GM12872 (cell line): ENCODE results near the gene GBGT1.
A peak's percentile ranks its signal among the peaks of the same experiment; 100 is the strongest.

Source experiments
- TF ChIP-seq, protein P1 (sequence below): IDR thresholded peaks from 3 replicates; pipeline ENCODE4 v1.5.1; 2011; ENCODE audit warnings: low read depth, mild to moderate bottlenecking, low read length, moderate library complexity; ENCODE audit not compliant: insufficient read depth

GBGT1 gene

DNA sequence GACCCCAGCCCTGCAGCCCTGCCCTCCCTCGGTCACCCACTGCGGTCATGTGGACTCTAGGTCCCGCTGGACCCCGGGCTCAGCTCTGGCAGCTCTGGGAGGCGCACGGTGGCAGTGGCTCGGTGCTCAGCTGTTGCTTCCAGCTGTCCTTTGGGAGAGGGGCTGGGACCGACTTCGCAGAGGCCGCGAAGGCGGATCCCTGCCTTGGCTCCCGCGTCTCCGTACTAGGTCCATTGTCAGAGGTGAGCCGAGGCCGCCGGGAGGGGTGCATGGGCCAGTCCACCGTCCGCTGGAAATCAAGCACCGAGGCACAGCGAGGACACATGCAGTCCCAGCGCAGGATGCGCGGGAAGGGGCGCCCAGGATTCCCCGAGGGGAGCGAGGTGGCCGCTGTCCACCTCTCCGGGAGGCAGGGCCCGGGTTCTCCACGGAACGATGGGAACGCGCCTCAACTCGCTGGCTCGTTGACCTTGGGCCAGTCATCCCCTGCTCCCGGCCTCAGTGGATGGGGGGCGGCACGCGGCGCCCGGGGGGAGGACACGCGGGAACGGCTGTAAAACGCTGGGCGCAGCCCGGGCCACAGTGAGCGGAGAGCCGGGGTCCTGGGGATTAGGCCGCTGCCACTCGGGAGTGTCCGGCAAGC, 732 bp downstream of the GBGT1 start:
- TF ChIP-seq, protein P1, sequence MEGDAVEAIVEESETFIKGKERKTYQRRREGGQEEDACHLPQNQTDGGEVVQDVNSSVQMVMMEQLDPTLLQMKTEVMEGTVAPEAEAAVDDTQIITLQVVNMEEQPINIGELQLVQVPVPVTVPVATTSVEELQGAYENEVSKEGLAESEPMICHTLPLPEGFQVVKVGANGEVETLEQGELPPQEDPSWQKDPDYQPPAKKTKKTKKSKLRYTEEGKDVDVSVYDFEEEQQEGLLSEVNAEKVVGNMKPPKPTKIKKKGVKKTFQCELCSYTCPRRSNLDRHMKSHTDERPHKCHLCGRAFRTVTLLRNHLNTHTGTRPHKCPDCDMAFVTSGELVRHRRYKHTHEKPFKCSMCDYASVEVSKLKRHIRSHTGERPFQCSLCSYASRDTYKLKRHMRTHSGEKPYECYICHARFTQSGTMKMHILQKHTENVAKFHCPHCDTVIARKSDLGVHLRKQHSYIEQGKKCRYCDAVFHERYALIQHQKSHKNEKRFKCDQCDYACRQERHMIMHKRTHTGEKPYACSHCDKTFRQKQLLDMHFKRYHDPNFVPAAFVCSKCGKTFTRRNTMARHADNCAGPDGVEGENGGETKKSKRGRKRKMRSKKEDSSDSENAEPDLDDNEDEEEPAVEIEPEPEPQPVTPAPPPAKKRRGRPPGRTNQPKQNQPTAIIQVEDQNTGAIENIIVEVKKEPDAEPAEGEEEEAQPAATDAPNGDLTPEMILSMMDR = no peak

DNA sequence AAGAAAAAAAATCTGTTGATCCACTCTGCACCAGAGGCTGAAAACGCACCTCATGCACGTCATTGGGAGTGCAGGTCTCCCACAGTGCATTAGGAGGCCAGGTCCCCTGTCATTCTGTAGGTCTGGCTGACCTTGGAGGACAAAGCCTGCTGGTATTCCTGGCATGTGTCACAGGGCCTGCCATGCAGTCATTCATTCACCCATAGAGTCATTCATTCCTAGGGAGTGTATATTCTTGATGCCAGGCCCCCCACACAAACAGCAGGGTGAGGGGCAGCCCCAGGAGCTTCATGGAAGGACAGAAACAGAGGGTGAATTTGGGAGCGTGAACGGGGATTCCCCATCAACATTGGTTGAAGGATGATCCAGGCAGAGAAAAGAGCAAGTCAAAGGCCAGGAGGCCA, 2.2 kb downstream of the GBGT1 start:
- TF ChIP-seq, protein P1 = no peak

DNA sequence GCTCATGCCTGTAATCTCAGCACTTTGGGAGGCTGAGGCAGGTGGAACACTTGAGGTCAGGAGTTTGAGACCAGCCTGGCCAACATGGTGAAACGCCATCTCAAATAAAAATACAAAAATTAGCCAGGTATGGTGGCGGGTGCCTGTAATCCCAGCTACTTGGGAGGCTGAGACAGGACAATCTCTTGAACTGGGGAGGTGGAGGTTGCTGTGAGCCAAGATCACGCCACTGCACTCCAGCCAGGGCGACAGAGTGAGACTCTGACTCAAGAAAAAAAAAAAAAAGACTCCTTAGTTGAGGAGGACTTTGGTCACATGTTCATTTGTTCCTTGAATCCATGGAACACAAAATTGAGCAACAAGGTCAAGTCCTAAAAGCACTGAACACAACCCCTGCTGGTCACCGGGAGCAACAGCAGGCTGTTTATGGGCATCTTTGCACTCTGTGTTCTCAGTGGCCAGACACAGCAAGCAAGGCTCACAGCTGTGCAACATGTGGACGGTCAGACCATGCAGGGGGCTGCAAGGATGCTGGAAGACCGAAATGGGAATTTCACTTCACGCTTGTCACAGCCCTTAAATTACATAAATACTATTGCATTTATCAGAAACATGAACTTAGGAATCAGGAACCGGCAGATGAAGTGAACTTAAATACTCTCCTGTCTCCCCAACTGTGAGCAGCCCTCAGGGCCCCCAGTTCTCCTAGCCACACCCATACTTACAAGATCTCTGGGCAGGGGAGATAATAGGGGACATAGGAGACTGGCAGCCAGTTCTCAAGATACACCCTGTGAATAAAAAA, 2.8 kb downstream of the GBGT1 start:
- TF ChIP-seq, protein P1 = peak; percentile 93

DNA sequence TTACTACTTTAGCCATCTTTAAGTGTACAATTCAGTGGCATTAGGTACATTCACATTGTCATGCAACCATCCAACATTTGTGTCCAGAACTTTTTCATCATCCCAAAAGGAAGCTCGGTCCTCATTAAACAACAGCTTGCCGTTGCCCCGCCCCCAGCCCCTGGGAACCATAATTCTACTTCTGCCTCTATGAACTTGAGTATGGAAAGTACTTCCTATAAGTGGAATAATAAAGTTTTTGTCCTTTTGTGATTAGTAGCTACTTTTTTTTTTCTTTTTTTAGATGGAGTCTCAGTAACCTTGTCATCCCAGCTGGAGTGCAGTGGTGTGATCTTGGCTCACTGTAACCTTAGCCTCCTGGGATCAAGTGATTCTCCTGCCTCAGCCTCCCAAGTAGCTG, 5.0 kb downstream of the GBGT1 start:
- TF ChIP-seq, protein P1 = no peak

DNA sequence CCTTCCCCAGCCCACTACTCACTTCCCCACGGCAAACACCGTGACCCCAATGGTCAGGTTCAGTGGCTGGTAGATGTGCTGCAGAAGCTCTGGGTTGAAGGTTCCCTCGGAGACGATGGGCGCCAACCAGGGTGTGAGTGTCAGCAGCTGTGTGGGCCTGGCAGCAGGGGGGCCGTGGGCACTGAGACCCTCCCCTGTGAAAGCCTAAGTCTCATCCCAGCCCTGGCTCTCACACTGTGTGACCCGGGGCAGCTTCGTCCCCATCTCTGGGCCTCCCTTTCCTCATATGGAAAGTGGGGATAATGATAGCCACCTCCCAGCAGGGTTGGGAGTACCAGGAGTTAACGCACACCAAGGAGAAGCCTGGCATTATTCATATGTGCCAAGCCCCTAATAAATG, 8.6 kb downstream of the GBGT1 start:
- TF ChIP-seq, protein P1 = no peak

DNA sequence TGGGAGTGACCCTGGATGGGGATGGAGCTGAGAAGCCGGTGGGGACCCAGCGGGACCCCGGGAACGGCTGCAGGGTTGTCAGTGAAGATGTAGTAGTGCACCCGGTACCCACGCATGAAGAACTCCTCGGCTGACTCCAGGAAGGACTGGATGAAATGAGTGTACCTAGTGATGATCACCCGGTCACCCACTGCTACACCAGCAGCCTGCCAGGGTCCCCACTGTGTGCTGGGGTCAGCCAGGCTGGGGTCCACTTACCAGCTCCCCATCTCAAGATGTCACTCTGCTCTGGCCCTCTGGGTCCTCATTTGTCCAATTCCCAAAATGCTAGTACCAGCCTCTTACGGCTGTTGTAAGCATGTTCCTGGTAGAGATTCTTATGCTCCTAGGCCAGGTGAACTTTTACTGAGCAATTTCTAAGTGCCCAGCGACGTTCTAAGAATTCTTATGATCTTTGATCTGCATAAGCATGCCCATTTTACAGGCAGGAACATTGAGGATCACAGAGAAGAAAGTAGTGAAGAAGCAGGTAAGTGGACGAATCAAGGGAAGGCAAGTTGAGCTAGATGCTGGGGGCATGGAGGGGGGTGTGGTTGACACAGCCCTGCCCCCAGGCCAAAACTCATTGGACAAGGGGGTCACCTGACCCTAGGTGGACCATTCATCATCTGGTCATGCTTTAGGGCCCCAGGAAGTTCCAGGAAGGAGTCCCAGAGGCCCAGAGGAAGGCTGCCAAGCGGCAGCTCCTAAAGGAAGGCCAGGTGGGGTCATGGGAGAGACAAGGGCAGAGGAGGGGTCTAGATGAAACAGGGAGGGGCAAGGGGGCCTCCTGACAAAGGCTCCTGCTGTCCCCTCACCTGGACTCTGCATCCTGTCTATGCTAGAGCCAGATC, 9.4 kb downstream of the GBGT1 start:
- TF ChIP-seq, protein P1 = no peak
